Measurements from ENCODE around the gene NKX2-8. TPM values are rescaled to one million over a fixed set of nuclear protein-coding genes. Genes with fewer than 3 reads are reported as not detected.

The NKX2-8 gene
- total RNA-seq, 1 experiment from 2014 or later = 0.18 TPM

DNA sequence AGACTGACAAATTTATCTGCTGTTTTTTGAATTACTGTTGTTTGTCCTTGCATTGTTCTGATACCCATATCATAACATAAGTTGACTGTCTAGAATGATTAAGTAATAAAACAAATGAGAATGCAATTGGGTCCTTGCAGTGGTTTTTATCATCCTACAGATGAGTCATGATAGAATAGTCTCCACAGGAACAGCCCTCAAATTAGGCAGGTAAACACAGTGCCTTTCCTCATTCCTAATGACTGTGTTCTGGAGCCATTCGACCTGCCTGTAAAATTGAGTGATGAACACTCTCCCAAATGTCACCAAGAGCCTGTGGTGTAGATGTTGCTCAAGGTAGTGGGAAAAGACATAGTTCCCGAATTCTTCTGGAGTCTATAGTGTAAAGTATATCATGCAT is 12.3 kb downstream of the NKX2-8 start:
- no peak for ATAC-seq
- ChIA-PET CTCF (no interaction called here), POLR2A (no interaction called here)
- no peak for DNase-seq (ENCODE audit: low read depth, low spot score)
- H3K9me3 ChIP-seq (ENCODE audit: control insufficient read depth, insufficient read depth, low read depth, low read length) = no peaks in the 10 kb centered on the region
- no peaks in the 10 kb centered on the region for H3K36me3 ChIP-seq (ENCODE audit: control insufficient read depth, insufficient read depth, low read length)
- H3K4me3 ChIP-seq (ENCODE audit: low read depth in 2 of 2, low read length in 2 of 2) = no peak overlapping the region
- H3K27me3 ChIP-seq (ENCODE audit: control insufficient read depth, insufficient read depth, low read length) = peaks cover 3% of the 10 kb centered on the region; the same call in 1 of the 2 replicates
- intact Hi-C loops (cut with micrococcal nuclease; ENCODE audit: unreplicated experiment) (no loop called here), in situ Hi-C loops (cut with HindIII; ENCODE audit: low pct_unique_long_range_greater_than_20kb, low sequenced_read_pairs) (no loop called here)
- no peak overlapping the region for H3K27ac ChIP-seq (ENCODE audit: low read length)
- TF ChIP-seq SIN3A (IDR thresholded peaks at IDR 0.05; ENCODE audit: borderline replicate concordance, insufficient read depth, low read depth, low read length) (no peak), POLR2AphosphoS5 (IDR thresholded peaks at IDR 0.05; ENCODE audit: low read depth, low read length) (no peak), TCF7L2 (IDR thresholded peaks at IDR 0.05; ENCODE audit: low read depth, low read length) (no peak)
- TF ChIP-seq, protein P1, sequence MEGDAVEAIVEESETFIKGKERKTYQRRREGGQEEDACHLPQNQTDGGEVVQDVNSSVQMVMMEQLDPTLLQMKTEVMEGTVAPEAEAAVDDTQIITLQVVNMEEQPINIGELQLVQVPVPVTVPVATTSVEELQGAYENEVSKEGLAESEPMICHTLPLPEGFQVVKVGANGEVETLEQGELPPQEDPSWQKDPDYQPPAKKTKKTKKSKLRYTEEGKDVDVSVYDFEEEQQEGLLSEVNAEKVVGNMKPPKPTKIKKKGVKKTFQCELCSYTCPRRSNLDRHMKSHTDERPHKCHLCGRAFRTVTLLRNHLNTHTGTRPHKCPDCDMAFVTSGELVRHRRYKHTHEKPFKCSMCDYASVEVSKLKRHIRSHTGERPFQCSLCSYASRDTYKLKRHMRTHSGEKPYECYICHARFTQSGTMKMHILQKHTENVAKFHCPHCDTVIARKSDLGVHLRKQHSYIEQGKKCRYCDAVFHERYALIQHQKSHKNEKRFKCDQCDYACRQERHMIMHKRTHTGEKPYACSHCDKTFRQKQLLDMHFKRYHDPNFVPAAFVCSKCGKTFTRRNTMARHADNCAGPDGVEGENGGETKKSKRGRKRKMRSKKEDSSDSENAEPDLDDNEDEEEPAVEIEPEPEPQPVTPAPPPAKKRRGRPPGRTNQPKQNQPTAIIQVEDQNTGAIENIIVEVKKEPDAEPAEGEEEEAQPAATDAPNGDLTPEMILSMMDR (IDR thresholded peaks at IDR 0.05) = no peak
- TF ChIP-seq, protein P2, sequence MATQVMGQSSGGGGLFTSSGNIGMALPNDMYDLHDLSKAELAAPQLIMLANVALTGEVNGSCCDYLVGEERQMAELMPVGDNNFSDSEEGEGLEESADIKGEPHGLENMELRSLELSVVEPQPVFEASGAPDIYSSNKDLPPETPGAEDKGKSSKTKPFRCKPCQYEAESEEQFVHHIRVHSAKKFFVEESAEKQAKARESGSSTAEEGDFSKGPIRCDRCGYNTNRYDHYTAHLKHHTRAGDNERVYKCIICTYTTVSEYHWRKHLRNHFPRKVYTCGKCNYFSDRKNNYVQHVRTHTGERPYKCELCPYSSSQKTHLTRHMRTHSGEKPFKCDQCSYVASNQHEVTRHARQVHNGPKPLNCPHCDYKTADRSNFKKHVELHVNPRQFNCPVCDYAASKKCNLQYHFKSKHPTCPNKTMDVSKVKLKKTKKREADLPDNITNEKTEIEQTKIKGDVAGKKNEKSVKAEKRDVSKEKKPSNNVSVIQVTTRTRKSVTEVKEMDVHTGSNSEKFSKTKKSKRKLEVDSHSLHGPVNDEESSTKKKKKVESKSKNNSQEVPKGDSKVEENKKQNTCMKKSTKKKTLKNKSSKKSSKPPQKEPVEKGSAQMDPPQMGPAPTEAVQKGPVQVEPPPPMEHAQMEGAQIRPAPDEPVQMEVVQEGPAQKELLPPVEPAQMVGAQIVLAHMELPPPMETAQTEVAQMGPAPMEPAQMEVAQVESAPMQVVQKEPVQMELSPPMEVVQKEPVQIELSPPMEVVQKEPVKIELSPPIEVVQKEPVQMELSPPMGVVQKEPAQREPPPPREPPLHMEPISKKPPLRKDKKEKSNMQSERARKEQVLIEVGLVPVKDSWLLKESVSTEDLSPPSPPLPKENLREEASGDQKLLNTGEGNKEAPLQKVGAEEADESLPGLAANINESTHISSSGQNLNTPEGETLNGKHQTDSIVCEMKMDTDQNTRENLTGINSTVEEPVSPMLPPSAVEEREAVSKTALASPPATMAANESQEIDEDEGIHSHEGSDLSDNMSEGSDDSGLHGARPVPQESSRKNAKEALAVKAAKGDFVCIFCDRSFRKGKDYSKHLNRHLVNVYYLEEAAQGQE (IDR thresholded peaks at IDR 0.05; ENCODE audit: insufficient read depth in 1 of 2, low read depth in 2 of 2, low read length in 1 of 2) = no peak
- H3K4me1 ChIP-seq (ENCODE audit: control insufficient read depth, insufficient read depth, low read length) = no peaks in the 10 kb centered on the region
- no TSS peak for BruUV-seq (replicated peaks)

DNA sequence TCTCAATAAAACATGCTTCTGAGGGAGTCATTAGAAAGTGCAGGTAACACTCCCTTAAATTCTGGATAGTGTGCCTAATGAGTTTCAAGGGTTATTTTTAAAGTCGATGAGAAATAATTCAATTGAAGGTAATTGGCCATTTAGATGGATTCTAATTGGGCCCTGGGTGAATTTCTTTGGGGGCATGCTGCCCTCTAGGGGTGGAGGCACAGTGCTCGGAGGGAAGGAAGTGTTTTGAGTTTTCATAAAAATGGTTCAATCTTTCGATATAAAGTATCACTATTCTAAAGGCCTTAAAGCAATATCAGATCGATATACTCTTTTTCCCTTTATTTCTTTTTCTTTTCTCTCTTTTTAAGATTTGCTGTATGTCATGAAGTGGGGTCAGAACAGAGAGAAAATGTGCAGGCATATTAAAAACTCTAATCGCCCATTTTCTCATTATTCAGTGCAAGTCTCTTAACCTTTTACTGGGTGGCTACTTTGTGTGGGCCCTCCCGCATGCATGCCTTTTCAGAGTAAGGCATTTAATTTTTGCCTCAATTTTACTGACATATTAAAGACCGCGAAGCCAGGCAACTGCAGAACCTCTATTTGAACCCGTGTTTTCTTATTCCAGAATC is 25.5 kb downstream of the NKX2-8 start:
- H3K4me3 ChIP-seq (ENCODE audit: low read depth in 2 of 2, low read length in 2 of 2) = no peak overlapping the region
- H3K4me1 ChIP-seq (ENCODE audit: control insufficient read depth, insufficient read depth, low read length) = no peaks in the 10 kb centered on the region
- H3K9me3 ChIP-seq (ENCODE audit: control insufficient read depth, insufficient read depth, low read depth, low read length) = no peaks in the 10 kb centered on the region
- intact Hi-C loops (cut with micrococcal nuclease; ENCODE audit: unreplicated experiment) (loop anchor here (10.0 kb wide), 1 partner anchor 182 kb away; no protein-coding TSS in a partner anchor), in situ Hi-C loops (cut with HindIII; ENCODE audit: low pct_unique_long_range_greater_than_20kb, low sequenced_read_pairs) (no loop called here)
- H3K36me3 ChIP-seq (ENCODE audit: control insufficient read depth, insufficient read depth, low read length) = no peaks in the 10 kb centered on the region
- no TSS peak for BruUV-seq (replicated peaks)
- ATAC-seq = no peak
- no peaks in the 10 kb centered on the region for H3K27me3 ChIP-seq (ENCODE audit: control insufficient read depth, insufficient read depth, low read length)
- H3K27ac ChIP-seq (ENCODE audit: low read length) = no peak overlapping the region
- ChIA-PET CTCF (no interaction called here), POLR2A (no interaction called here)
- no peak for DNase-seq (ENCODE audit: low read depth, low spot score)
- no peak for TF ChIP-seq SIN3A (IDR thresholded peaks at IDR 0.05; ENCODE audit: borderline replicate concordance, insufficient read depth, low read depth, low read length)
- TF ChIP-seq, protein P1 (IDR thresholded peaks at IDR 0.05) = peak; percentile 80
